Measurements from ENCODE around the gene CARD14. TPM values are rescaled to one million over a fixed set of nuclear protein-coding genes. Genes with fewer than 3 reads are reported as not detected.

The CARD14 gene
- total and polyA plus RNA-seq, 2 of the 13 experiments (the other 11 are each of a cell fraction or from before 2014, with no cell fraction given), result 0.11 TPM; not detected in 1

GRCh38 chr17:80252871-80253270 is 83.0 kb downstream of the CARD14 start (continued):
- no peak for TF ChIP-seq TAF1 (CRISPR knock-in tag; IDR thresholded peaks at IDR 0.05)
- TF ChIP-seq ZNF468 (CRISPR knock-in tag; IDR thresholded peaks at IDR 0.05), result no peak
- TF ChIP-seq ZNF382 (CRISPR knock-in tag; IDR thresholded peaks at IDR 0.05; ENCODE audit: borderline replicate concordance), result no peak
- TF ChIP-seq E2F1 (CRISPR knock-in tag; IDR thresholded peaks at IDR 0.05), result no peak
- no peak for TF ChIP-seq CHCHD3 (CRISPR knock-in tag; IDR thresholded peaks at IDR 0.05)
- no peak for TF ChIP-seq ZBTB42 (CRISPR knock-in tag; IDR thresholded peaks at IDR 0.05)
- TF ChIP-seq ZNF451 (CRISPR knock-in tag; IDR thresholded peaks at IDR 0.05), result no peak
- no peak for TF ChIP-seq DPF2 (CRISPR knock-in tag; IDR thresholded peaks at IDR 0.05; ENCODE audit: borderline replicate concordance, low read depth)
- peak; percentile 51; the same call in 1 of the 2 replicates for TF ChIP-seq ZBTB33 (CRISPR knock-in tag; IDR thresholded peaks at IDR 0.05)
- TF ChIP-seq E2F2 (CRISPR knock-in tag; IDR thresholded peaks at IDR 0.05; ENCODE audit: borderline replicate concordance), result no peak
- no peak for TF ChIP-seq ETV5 (CRISPR knock-in tag; IDR thresholded peaks at IDR 0.05; ENCODE audit: borderline replicate concordance)
- TF ChIP-seq ATF5 (CRISPR knock-in tag; IDR thresholded peaks at IDR 0.05; ENCODE audit: low read depth), result no peak
- no peak for TF ChIP-seq ZNF605 (CRISPR knock-in tag; IDR thresholded peaks at IDR 0.05)
- TF ChIP-seq, protein P1, sequence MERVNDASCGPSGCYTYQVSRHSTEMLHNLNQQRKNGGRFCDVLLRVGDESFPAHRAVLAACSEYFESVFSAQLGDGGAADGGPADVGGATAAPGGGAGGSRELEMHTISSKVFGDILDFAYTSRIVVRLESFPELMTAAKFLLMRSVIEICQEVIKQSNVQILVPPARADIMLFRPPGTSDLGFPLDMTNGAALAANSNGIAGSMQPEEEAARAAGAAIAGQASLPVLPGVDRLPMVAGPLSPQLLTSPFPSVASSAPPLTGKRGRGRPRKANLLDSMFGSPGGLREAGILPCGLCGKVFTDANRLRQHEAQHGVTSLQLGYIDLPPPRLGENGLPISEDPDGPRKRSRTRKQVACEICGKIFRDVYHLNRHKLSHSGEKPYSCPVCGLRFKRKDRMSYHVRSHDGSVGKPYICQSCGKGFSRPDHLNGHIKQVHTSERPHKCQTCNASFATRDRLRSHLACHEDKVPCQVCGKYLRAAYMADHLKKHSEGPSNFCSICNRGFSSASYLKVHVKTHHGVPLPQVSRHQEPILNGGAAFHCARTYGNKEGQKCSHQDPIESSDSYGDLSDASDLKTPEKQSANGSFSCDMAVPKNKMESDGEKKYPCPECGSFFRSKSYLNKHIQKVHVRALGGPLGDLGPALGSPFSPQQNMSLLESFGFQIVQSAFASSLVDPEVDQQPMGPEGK (CRISPR knock-in tag; IDR thresholded peaks at IDR 0.05), result no peak
- TF ChIP-seq, protein P2, sequence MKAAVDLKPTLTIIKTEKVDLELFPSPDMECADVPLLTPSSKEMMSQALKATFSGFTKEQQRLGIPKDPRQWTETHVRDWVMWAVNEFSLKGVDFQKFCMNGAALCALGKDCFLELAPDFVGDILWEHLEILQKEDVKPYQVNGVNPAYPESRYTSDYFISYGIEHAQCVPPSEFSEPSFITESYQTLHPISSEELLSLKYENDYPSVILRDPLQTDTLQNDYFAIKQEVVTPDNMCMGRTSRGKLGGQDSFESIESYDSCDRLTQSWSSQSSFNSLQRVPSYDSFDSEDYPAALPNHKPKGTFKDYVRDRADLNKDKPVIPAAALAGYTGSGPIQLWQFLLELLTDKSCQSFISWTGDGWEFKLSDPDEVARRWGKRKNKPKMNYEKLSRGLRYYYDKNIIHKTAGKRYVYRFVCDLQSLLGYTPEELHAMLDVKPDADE (CRISPR knock-in tag; IDR thresholded peaks at IDR 0.05), result no peak
- TF ChIP-seq ZNF678 (CRISPR knock-in tag; IDR thresholded peaks at IDR 0.05), result no peak
- TF ChIP-seq EED (CRISPR knock-in tag; IDR thresholded peaks at IDR 0.05), result no peak
- no peak for TF ChIP-seq ZNF3 (CRISPR knock-in tag; IDR thresholded peaks at IDR 0.05)
- TF ChIP-seq, protein P3, sequence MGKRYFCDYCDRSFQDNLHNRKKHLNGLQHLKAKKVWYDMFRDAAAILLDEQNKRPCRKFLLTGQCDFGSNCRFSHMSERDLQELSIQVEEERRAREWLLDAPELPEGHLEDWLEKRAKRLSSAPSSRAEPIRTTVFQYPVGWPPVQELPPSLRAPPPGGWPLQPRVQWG (CRISPR knock-in tag; IDR thresholded peaks at IDR 0.05; ENCODE audit: borderline replicate concordance, low read depth), result no peak
- TF ChIP-seq NCOA2 (CRISPR knock-in tag; IDR thresholded peaks at IDR 0.05), result no peak
